Neural cell (in vitro differentiated cells): ENCODE data around the gene SRP9.
"Not testable (repeated sequence)": the region's sequence is repeated elsewhere in the genome, so short reads cannot be mapped to it uniquely, and the experiment has no call there.

Experiments
- CTCF ChIP-seq: fragments of 450-650 bp; IDR thresholded peaks from 2 replicates; pipeline ENCODE4 v1.5.1; 2014; ENCODE audit warnings: antibody characterized with exemption, mild to moderate bottlenecking, moderate library complexity; ENCODE audit not compliant: poor library complexity, severe bottlenecking
- EP300 ChIP-seq: fragments of 450-650 bp; conservative IDR thresholded peaks from 2 replicates; pipeline ENCODE4 v1.6.1; 2014; ENCODE audit warnings: antibody characterized with exemption, mild to moderate bottlenecking, moderate library complexity; ENCODE audit not compliant: poor library complexity, severe bottlenecking
- EZH2 ChIP-seq: fragments of 200-600, 300-800 bp; shearing (Covaris generic), sonication (generic); IDR thresholded peaks from 2 replicates; pipeline ENCODE4 v1.6.1; 2014; ENCODE audit warnings: antibody characterized with exemption, low read length, borderline replicate concordance, mild to moderate bottlenecking; ENCODE audit not compliant: insufficient read depth, poor library complexity, severe bottlenecking
- MXI1 ChIP-seq: fragments of 450-650 bp; conservative IDR thresholded peaks from 2 replicates; pipeline ENCODE4 v1.6.1; 2014; ENCODE audit warnings: antibody characterized with exemption, mild to moderate bottlenecking; ENCODE audit not compliant: poor library complexity, severe bottlenecking
- RAD21 ChIP-seq: fragments of 450-650 bp; conservative IDR thresholded peaks from 2 replicates; pipeline ENCODE4 v1.6.1; 2014; ENCODE audit warnings: antibody characterized with exemption, mild to moderate bottlenecking, moderate library complexity
- REST ChIP-seq: IDR thresholded peaks from 2 replicates; pipeline ENCODE4 v1.6.1; 2012; ENCODE audit warnings: borderline replicate concordance
- TAF1 ChIP-seq: IDR thresholded peaks from 2 replicates; pipeline ENCODE4 v1.6.1; 2012; ENCODE audit warnings: low read depth

GRCh38 chr1:225789142-225789541, 11.5 kb downstream of the SRP9 start:
- TF ChIP-seq CTCF, EZH2, MXI1, RAD21, REST, EP300, TAF1: not testable (repeated sequence)
